Left ventricle myocardium inferior (tissue), 1 donor: Measurements from ENCODE around the gene COMTD1. TPM values are rescaled to one million over a fixed set of nuclear protein-coding genes. Genes with fewer than 3 reads are reported as not detected.

Source experiments
- DNase-seq: peaks from one replicate; pipeline ENCODE4 v3.0.0-alpha.2; 2020
- H3K27ac ChIP-seq: fragments of 200-600 bp; replicated peaks from 2 replicates; pipeline ENCODE4 v1.8.0; 2021
- H3K27me3 ChIP-seq: fragments of 200-600 bp; 2 replicates; pipeline ENCODE4 v1.8.0; 2021; ENCODE audit warnings: low read depth
- H3K36me3 ChIP-seq: fragments of 200-600 bp; 2 replicates; pipeline ENCODE4 v1.8.0; 2021
- H3K4me1 ChIP-seq: fragments of 200-600 bp; 2 replicates; pipeline ENCODE4 v1.8.0; 2021
- H3K4me3 ChIP-seq: fragments of 200-600 bp; 2 replicates; pipeline ENCODE4 v1.8.0; 2021; ENCODE audit warnings: mild to moderate bottlenecking, moderate library complexity
- H3K9me3 ChIP-seq: fragments of 200-600 bp; replicated peaks from 2 replicates; pipeline ENCODE4 v1.8.0; 2021
- CTCF ChIP-seq: fragments of 200-600 bp; IDR thresholded peaks from 2 replicates; pipeline ENCODE4 v1.8.0; 2021; ENCODE audit warnings: antibody characterized with exemption, mild to moderate bottlenecking, borderline replicate concordance
- intact Hi-C: fragments of 100-400 bp; cut with micrococcal nuclease; formaldehyde crosslinking; loops from one replicate; pipeline ENCODE4 v1.11.0; 2022
- total RNA-seq: library from RNA; stranded (reverse); fragmentation: NEBNext Ultra II Directional; extraction: Animal tissue kit (Norgen Biotek cat#: 25700); gene quantifications from one replicate; pipeline ENCODE4 v1.2.1, GENCODE V29; 2021
- donor health status: DM: no; HTN: yes; CAD: no; lungs with severe emphysema.

COMTD1 gene
- total RNA-seq, 1 donor from 2014 or later = 29.0 TPM

GRCh38 chr10:75253281-75254220 is 17.8 kb upstream of the COMTD1 start:
- H3K27ac ChIP-seq = no peak overlapping the region
- H3K4me1 ChIP-seq = no peaks in the 10 kb centered on the region
- H3K36me3 ChIP-seq = no peaks in the 10 kb centered on the region
- peaks cover 36% of the 10 kb centered on the region for H3K9me3 ChIP-seq
- intact Hi-C loops = no loop called here
- no peak for TF ChIP-seq CTCF
- no peak for DNase-seq
- H3K4me3 ChIP-seq = no peak overlapping the region
- H3K27me3 ChIP-seq = no peaks in the 10 kb centered on the region

GRCh38 chr10:75250934-75251333 is 15.2 kb upstream of the COMTD1 start:
- no peaks in the 10 kb centered on the region for H3K27me3 ChIP-seq

GRCh38 chr10:75247797-75248196 is 12.0 kb upstream of the COMTD1 start:
- Histone ChIP-seq H3K4me1 (no peaks in the 10 kb centered on the region), H3K9me3 (peaks cover 16% of the 10 kb centered on the region), H3K36me3 (no peaks in the 10 kb centered on the region), H3K27me3 (no peaks in the 10 kb centered on the region), H3K27ac (no peak overlapping the region), H3K4me3 (no peak overlapping the region)
- DNase-seq = no peak
- intact Hi-C loops = no loop called here
- TF ChIP-seq CTCF = no peak

More at GRCh38 chr10:75250934-75251333, 15.2 kb upstream of the COMTD1 start:
- H3K4me3 ChIP-seq = no peak overlapping the region
- intact Hi-C loops = no loop called here
- H3K36me3 ChIP-seq = no peaks in the 10 kb centered on the region
- H3K27ac ChIP-seq = no peak overlapping the region
- no peaks in the 10 kb centered on the region for H3K4me1 ChIP-seq
- DNase-seq = no peak
- peaks cover 36% of the 10 kb centered on the region for H3K9me3 ChIP-seq
- no peak for TF ChIP-seq CTCF

GRCh38 chr10:75246506-75246905 is 10.7 kb upstream of the COMTD1 start:
- no peak overlapping the region for H3K27ac ChIP-seq
- DNase-seq = no peak
- H3K4me1 ChIP-seq = no peaks in the 10 kb centered on the region
- intact Hi-C loops = no loop called here
- H3K4me3 ChIP-seq = no peak overlapping the region
- H3K27me3 ChIP-seq = no peaks in the 10 kb centered on the region
- no peak for TF ChIP-seq CTCF
- H3K36me3 ChIP-seq = no peaks in the 10 kb centered on the region
- peaks cover 7% of the 10 kb centered on the region for H3K9me3 ChIP-seq

GRCh38 chr10:75245354-75246250 is 9.8 kb upstream of the COMTD1 start:
- intact Hi-C loops = no loop called here
- Histone ChIP-seq H3K4me3 (no peak overlapping the region), H3K27me3 (no peaks in the 10 kb centered on the region), H3K4me1 (no peaks in the 10 kb centered on the region), H3K36me3 (no peaks in the 10 kb centered on the region), H3K9me3 (peaks cover 7% of the 10 kb centered on the region), H3K27ac (no peak overlapping the region)
- no peak for TF ChIP-seq CTCF
- DNase-seq = no peak
